RWPE2 (cell line): Measurements from ENCODE around the gene KYAT1.
A peak's percentile ranks its signal among the peaks of the same experiment; 100 is the strongest.

Experiments used
- ATAC-seq: fragments of 200-7000 bp; cut with Tn5 transposase; 3 replicates; pipeline ENCODE4 v1.9.1; 2021; ENCODE audit warnings: low read depth
- DNase-seq: peaks from one replicate; pipeline ENCODE4 v3.0.0-alpha.2; 2020; ENCODE audit warnings: low spot score
- H3K27ac ChIP-seq: fragments of 450-650 bp; 2 replicates; pipeline ENCODE4 v1.5.1; 2017; ENCODE audit warnings: mild to moderate bottlenecking; ENCODE audit not compliant: poor library complexity, severe bottlenecking
- H3K27me3 ChIP-seq: fragments of 250-450 bp; sonication (Bioruptor Pico); 2 replicates; pipeline ENCODE4 v1.5.1; 2021; ENCODE audit warnings: mild to moderate bottlenecking, moderate library complexity; ENCODE audit not compliant: insufficient read depth, poor library complexity, severe bottlenecking
- H3K36me3 ChIP-seq: fragments of 250-450 bp; sonication (Bioruptor Pico); 2 replicates; pipeline ENCODE4 v1.5.1; 2020; ENCODE audit warnings: low read depth, mild to moderate bottlenecking, moderate library complexity
- H3K4me1 ChIP-seq: fragments of 250-450 bp; sonication (Bioruptor Pico); 2 replicates; pipeline ENCODE4 v1.5.1; 2021; ENCODE audit warnings: mild to moderate bottlenecking, moderate library complexity; ENCODE audit not compliant: insufficient read depth, poor library complexity, severe bottlenecking
- H3K4me3 ChIP-seq: fragments of 250-450 bp; sonication (Bioruptor Pico); 2 replicates; pipeline ENCODE4 v1.5.1; 2021; ENCODE audit warnings: mild to moderate bottlenecking, moderate library complexity; ENCODE audit not compliant: severe bottlenecking
- H3K9me3 ChIP-seq: fragments of 250-450 bp; sonication (Bioruptor Pico); 2 replicates; pipeline ENCODE4 v1.5.1; 2021; ENCODE audit warnings: mild to moderate bottlenecking, moderate library complexity; ENCODE audit not compliant: severe bottlenecking
- TF ChIP-seq, protein P1 (sequence below): fragments of 450-650 bp; IDR thresholded peaks from one replicate; pipeline ENCODE4 v1.5.1; 2017; ENCODE audit warnings: mild to moderate bottlenecking, moderate library complexity; ENCODE audit not compliant: poor library complexity, severe bottlenecking

KYAT1 gene

DNA sequence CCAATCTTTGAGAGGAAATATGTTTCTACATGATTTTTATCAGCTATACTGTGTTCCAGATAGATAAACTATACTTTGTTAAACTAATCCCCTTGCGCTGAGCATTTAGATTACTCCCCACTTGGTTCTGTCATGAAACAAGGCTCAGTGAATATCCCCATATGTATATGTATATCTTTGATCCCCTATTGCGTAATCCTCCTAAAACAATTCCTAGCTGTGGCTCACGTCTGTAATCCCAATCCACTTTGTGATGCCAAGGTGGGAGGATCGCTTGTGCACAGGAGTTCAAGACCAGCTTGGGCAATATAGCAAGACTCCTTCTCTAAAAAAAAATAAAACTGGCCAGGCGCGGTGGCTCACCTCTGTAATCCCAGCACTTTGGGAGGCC is 41.7 kb upstream of the KYAT1 start:
- Histone ChIP-seq H3K4me1 (peaks cover 10% of the 10 kb centered on the region), H3K27ac (no peak overlapping the region)
- ATAC-seq = no peak

DNA sequence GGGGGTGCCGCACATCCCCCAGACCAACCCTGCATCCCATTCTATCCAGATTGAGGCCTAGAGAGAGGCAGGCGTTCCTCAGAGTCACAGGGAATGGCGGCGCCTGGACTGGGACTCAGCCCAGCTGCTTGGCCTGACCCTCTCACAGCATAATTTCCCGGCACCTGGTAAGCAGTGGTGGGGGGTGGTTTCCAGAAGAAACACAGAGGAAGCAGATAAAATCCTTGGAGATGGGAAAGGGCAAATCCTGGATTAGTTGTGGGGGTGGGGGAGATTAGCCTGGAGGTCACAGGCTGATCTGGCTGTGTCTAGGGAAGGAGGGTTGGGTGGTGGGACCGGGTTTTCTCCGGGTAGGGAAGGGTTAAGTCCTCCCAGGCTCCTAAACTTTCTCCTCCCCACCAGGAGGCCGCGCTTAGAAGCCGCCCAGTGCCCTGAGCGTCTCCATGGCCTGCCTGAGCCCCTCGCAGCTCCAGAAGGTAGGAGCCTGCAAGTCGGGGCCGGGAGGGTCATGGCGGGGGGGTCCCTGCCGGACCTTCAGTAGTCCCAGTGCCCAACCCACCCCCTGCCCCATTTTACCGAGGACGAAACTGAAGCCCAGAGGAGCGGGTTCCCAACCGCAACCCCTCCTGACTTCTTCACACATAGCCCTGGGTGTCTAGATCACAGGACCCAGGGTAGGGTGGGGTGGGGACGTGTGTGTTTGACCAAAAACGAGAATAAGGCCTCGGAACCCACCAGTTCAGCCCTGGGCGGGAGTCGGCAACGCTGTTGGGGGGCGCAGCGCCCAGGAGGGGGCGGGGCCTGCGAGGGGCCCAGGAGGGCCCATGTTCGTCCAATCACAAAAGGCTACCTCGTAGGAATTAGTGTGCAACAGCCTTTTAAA is 40.4 kb upstream of the KYAT1 start:
- Histone ChIP-seq H3K4me1 (peaks cover 10% of the 10 kb centered on the region), H3K27me3 (no peaks in the 10 kb centered on the region), H3K27ac (peak overlapping the region; percentile 33), H3K9me3 (no peaks in the 10 kb centered on the region), H3K36me3 (peaks cover 15% of the 10 kb centered on the region), H3K4me3 (peak overlapping the region; percentile 30)
- DNase-seq = no peak
- peak; percentile 20; the same call in 2 of the 3 replicates for ATAC-seq
- TF ChIP-seq, protein P1, sequence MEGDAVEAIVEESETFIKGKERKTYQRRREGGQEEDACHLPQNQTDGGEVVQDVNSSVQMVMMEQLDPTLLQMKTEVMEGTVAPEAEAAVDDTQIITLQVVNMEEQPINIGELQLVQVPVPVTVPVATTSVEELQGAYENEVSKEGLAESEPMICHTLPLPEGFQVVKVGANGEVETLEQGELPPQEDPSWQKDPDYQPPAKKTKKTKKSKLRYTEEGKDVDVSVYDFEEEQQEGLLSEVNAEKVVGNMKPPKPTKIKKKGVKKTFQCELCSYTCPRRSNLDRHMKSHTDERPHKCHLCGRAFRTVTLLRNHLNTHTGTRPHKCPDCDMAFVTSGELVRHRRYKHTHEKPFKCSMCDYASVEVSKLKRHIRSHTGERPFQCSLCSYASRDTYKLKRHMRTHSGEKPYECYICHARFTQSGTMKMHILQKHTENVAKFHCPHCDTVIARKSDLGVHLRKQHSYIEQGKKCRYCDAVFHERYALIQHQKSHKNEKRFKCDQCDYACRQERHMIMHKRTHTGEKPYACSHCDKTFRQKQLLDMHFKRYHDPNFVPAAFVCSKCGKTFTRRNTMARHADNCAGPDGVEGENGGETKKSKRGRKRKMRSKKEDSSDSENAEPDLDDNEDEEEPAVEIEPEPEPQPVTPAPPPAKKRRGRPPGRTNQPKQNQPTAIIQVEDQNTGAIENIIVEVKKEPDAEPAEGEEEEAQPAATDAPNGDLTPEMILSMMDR = no peak

More for the DNA sequence above, 41.7 kb upstream of the KYAT1 start:
- no peaks in the 10 kb centered on the region for H3K9me3 ChIP-seq
- H3K36me3 ChIP-seq = peaks cover 6% of the 10 kb centered on the region; the same call in 1 of the 2 replicates
- DNase-seq = no peak
- TF ChIP-seq, protein P1 = no peak
- H3K4me3 ChIP-seq = no peak overlapping the region
- no peaks in the 10 kb centered on the region for H3K27me3 ChIP-seq

DNA sequence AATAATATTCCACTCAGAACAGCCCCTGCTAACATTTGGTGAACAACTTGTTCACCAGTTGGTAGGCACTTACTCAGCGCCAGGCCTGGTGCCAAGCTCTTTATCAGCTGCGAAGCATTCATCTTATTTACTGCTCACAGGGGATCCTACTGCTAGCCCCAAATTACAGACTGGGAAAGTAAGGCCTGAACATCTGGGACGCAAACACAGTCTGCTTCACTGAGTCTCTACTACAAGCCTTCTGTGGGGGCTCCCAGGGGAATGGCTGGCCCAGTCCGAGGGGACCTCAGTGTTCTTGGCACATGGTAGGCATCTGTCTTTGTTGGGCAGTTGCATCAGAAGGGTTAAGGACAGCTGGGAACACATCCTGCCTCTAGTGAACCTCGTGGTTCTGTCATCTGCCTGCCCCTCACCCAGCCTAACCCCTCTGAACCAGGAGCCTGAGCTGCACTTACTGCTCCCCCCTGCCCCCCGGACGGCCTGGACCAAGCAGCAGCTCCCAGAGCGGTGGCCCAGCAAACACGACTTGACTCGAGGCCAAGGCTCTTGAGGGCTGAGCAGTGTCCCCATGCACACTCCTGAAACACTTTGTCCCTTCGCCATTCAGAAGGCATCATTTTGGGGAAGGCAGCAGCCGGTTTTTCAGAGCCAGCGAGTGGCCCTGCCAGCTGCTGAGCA is 38.8 kb upstream of the KYAT1 start, which contains the start of gene PHYHD1:
Gene PHYHD1, plus strand, starts transcription at position 602 of the 678 bp plus-strand sequence. CDS start 1,342 bp downstream, outside the sequence.
- peak within 1 kb of the TSS; percentile 100 for H3K27ac ChIP-seq
- no peak within 1 kb of the TSS for H3K4me3 ChIP-seq
- no peaks in the 10 kb centered on the region for H3K9me3 ChIP-seq
- TF ChIP-seq, protein P1 = no peak
- ATAC-seq = peak; percentile 64
- no peak for DNase-seq
- peaks cover 17% of the 10 kb centered on the region for H3K4me1 ChIP-seq
- H3K27me3 ChIP-seq = no peaks in the 10 kb centered on the region
- peaks cover 31% of the 10 kb centered on the region for H3K36me3 ChIP-seq

DNA sequence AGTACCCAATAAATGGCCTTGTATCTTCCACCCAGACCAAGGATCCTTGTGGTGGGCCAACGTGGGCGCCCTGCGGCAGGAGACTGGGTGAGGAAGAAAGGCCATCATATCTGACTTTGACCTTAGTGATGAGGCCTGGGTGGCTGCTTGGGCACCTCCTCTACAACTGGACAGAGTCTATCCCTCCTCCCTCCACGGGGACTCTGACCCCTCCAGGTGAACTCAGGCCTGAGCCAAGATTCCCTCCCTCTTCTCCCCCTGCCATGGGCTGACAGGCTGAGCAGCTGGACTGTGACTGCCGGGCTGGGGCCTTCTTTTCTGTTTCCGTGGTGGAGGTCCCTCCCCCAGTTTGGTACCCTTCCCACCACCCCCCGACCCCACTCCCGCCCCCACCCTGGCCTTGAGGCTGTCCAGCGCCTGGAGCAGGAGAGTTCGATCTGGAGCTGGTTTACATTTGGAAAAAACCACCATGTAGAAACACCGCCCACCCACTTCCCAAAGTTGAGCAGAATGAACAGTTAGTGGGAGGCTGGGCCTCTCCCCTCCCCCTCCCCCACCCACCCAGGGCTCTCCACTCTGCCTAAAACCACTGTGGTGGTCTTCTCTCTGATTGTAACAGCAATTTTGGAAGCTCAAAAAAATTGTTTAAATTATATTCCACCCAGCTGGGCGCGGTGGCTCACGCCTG is 37.8 kb upstream of the KYAT1 start:
- Histone ChIP-seq H3K4me1 (peaks cover 18% of the 10 kb centered on the region), H3K9me3 (no peaks in the 10 kb centered on the region), H3K27ac (peak overlapping the region; percentile 100), H3K27me3 (no peaks in the 10 kb centered on the region), H3K36me3 (peaks cover 40% of the 10 kb centered on the region), H3K4me3 (no peak overlapping the region)
- no peak for ATAC-seq
- DNase-seq = no peak
- TF ChIP-seq, protein P1 = no peak
